Islet precursor cell (in vitro differentiated cells): Measurements from ENCODE around the gene TENM3.

Experiments used
- DNase-seq: peaks from one replicate; pipeline ENCODE4 v3.0.0-alpha.2; 2018

TENM3 gene

DNA sequence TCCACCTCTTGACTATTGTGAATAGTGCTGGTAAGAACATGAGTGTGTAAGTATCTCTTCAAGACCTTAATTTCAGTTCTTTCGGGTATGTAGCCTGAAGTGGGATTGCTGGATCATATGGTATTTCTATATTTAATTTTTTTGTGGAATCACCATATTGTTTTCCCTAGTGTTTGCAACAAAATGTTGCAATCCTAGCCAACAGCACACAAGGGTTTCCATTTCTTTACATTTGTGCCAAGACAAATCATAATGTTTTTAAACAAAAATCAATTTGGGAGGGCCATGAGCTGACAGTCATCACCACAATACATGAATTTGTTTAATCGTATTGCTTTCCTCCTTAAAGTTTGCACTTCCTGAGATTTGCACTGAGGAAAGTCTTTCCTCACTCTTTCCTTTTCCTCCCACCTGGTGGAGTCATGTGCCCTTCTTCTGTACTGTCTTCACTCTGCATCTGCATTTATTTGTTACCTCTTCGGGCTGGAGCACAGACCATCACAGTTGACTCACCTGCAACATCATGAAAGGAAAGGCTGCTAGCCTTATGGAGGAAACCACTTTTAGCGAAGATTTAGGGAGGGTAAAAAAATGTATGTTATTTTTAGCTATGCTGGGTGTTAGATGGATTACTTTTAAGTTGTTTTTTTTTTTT is 404.6 kb downstream of the TENM3 start:
- DNase-seq: no peak

GRCh38 chr4:182648766-182649165 is 405.6 kb downstream of the TENM3 start:
- DNase-seq: no peak

DNA sequence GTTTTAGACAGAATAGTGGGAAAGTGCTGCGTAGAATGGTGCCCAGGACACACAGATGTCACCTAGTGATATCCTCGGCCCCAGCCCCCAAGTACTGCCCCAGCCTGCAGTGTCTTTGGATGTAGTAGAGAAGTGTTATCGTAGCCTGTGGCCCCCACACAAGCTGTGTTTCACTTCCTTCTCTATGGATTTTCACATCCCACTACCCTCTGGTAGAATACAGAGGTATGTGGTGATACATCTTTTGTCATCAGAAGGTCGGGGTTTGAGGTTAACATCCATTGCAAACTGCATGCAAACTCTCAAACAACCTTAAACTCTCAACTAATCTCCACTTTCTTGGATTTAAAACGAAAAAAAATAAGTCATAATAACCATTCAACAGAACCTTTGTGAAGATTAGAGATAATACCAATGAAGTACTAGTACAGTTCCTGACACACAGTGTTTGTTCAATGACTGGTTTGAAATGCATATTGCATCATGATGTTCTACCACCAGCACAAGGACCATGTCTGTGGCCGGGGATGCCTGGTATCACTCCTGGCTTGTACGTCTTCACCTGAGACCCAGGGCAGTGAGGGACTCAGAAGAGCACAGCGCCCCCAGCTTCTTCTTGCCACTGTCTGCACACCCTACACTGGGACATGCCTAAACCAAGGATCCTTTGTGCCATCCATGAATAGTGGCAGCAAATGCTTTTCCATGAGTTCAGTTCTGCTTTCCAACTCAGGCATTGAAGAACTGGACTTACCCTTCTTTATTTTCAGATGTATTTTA is 406.7 kb downstream of the TENM3 start:
- no peak for DNase-seq

GRCh38 chr4:182653596-182653995 is 410.4 kb downstream of the TENM3 start:
- DNase-seq: no peak

- no peak for DNase-seq
Observed at GRCh38 chr4:182655340-182655739, 412.1 kb downstream of the TENM3 start.

- no peak for DNase-seq
Observed at GRCh38 chr4:182662551-182662950, 419.3 kb downstream of the TENM3 start.

- DNase-seq: no peak
Observed at GRCh38 chr4:182671231-182671630, 428.0 kb downstream of the TENM3 start.

DNA sequence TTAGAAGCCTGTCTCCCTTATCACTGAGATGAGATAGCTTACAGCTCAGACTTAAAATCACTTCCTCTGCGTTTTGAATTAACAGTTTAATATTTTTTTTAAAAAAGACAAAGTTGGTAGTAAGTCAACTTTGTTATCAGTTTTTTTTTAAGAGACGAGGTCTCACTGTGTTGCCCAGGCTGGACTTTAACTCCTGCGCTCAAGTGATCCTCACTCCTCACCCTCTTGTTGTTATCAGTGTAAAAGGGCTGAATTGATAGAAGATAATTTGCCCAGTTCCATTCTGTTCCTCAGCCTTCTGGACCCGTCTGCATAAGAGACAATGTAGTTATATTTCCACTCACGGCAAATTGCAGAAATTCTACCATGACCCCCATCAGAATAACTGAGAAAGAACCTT is 428.5 kb downstream of the TENM3 start:
- DNase-seq: no peak

- no peak for DNase-seq
Observed at GRCh38 chr4:182678590-182678989, 435.4 kb downstream of the TENM3 start.

- DNase-seq: no peak
Observed at GRCh38 chr4:182679533-182679932, 436.3 kb downstream of the TENM3 start.

- no peak for DNase-seq
Observed at GRCh38 chr4:182680234-182680653, 437.0 kb downstream of the TENM3 start.

GRCh38 chr4:182683661-182684060 is 440.5 kb downstream of the TENM3 start:
- no peak for DNase-seq

GRCh38 chr4:182684796-182685195 is 441.6 kb downstream of the TENM3 start:
- DNase-seq: no peak

DNA sequence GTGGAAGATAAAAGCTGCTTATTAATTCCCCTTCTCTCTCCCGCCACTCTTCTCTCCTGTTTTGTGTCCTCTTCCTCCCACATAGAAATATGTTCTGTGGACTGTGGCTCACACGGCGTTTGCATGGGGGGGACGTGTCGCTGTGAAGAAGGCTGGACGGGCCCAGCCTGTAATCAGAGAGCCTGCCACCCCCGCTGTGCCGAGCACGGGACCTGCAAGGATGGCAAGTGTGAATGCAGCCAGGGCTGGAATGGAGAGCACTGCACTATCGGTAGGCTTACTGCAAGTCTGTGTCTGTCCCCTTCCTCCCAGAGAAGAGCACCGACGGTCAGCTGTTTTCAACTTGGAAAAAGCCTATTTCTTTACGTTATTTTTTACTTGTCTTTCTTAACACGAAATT is 444.9 kb downstream of the TENM3 start:
- no peak for DNase-seq

DNA sequence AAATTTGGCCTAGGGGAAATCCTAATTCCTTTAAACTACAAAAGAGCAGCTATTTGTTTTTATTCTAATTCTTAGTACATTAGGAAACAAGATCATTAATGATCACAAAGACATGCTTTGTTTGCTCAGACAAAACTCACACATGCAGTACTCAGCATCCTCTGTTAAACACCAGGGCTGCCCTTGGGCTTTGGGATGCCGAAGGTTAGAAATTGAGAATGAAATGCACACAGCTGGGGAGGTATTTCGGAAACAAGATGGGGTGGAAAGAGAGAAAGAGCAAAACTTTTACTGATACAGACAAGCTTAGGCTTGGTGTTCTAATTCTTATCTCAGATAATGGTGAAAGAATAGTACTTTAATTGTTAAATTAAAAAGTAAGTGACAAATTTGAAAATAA is 451.3 kb downstream of the TENM3 start:
- DNase-seq: no peak

GRCh38 chr4:182695009-182695408 is 451.8 kb downstream of the TENM3 start:
- no peak for DNase-seq

GRCh38 chr4:182695842-182696241 is 452.6 kb downstream of the TENM3 start:
- no peak for DNase-seq

GRCh38 chr4:182697094-182697493 is 453.9 kb downstream of the TENM3 start:
- DNase-seq: no peak

- DNase-seq: no peak
Observed at GRCh38 chr4:182698212-182698611, 455.0 kb downstream of the TENM3 start.

DNA sequence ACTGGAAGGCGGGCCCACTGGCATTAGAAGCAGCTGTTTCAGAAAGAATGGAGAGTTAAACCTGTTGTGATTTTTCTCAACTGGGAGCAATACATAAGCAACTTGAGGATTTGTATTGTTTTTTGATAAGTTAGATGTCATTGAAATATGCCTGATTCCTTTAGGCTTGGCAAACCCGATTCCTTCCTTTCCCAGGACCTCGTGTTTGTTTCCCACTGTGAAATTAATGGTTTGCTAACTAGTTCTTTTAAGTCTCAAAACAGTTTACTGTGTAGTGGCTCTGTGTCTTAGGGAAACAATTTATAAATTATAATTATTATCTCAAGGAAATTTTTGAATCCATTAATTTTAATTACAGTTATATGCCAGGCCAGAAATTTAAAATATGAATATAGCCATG is 456.0 kb downstream of the TENM3 start:
- no peak for DNase-seq

- no peak for DNase-seq
Observed at GRCh38 chr4:182699795-182700194, 456.6 kb downstream of the TENM3 start.

DNA sequence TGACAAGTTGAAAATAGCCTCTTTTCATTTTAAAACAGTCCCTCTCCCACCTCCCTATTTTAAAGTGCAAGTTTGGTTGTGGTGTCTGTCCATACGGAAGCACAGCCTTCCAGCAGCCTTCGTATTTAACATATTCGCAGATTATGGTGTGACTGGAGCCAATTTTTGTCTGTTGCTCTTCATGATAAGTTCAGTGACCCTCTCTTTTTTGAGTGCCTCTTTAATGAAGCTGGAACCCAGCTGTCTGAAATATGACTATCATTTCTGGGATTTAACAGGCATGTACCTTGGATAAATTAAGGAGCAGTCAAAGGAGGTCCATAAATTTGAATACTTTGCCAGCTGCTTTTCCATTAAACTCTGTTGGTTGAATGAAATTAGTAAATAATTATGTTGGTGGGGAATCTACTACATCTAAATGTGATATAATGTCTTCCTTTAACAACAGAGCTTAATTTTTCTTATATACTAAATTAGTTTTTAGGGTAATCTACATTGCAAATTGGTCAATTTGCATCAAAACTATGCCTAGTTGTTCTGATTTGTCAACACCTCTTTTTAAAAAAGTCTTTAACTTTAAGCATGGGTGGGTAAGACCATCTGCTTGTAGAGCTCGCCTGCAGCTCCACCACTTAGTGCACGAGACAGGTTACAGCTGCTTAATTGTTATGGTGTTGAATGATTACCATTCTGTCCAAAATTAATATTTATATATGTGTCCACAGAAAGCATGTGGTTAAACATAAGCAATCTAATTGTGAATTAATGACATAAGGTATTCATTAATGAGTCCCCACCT is 457.4 kb downstream of the TENM3 start:
- DNase-seq: no peak

GRCh38 chr4:182704077-182704476 is 460.9 kb downstream of the TENM3 start:
- no peak for DNase-seq

- DNase-seq: no peak
Observed at GRCh38 chr4:182704948-182705347, 461.7 kb downstream of the TENM3 start.
